Astrocyte of the spinal cord (primary cell): ENCODE results near the gene MCAT.

ENCODE experiments used
- DNase-seq: peaks from one replicate; pipeline ENCODE4 v3.0.0; 2011; ENCODE audit warnings: low read depth, low spot score
- H3K4me3 ChIP-seq: 2 replicates; pipeline ENCODE4 v1.5.1; 2011; ENCODE audit warnings: low read depth, mild to moderate bottlenecking, low read length, moderate library complexity
- in situ Hi-C: cut with HindIII; loops from 2 replicates; pipeline ENCODE4 v1.10.0; 2017; ENCODE audit warnings: low sequenced_read_pairs
- TF ChIP-seq, protein P1 (sequence below): IDR thresholded peaks from 2 replicates; pipeline ENCODE4 v1.5.1; 2012; ENCODE audit warnings: low read depth, mild to moderate bottlenecking, low read length, inconsistent platforms

MCAT gene

DNA sequence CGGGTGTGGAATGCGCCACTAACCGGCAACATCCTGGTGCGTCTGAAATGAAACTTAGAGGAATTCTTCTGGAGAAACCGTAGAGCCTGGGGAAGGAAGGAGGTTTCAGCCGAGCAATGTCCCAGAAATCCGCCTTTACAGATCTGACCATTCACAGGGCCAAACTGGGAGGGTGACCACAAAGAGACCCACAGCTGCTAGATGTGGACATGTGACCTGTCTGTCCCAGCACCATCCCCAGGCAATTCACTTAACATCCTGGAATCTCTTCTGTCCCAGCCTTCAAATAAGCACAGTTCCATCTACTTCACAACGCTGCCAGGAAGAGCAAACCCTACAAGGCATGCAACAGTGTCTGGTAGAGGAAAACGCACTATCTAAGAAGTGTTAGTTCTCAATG is 9.8 kb downstream of the MCAT start:
- in situ Hi-C loops = no loop called here
- no peak for DNase-seq
- TF ChIP-seq, protein P1, sequence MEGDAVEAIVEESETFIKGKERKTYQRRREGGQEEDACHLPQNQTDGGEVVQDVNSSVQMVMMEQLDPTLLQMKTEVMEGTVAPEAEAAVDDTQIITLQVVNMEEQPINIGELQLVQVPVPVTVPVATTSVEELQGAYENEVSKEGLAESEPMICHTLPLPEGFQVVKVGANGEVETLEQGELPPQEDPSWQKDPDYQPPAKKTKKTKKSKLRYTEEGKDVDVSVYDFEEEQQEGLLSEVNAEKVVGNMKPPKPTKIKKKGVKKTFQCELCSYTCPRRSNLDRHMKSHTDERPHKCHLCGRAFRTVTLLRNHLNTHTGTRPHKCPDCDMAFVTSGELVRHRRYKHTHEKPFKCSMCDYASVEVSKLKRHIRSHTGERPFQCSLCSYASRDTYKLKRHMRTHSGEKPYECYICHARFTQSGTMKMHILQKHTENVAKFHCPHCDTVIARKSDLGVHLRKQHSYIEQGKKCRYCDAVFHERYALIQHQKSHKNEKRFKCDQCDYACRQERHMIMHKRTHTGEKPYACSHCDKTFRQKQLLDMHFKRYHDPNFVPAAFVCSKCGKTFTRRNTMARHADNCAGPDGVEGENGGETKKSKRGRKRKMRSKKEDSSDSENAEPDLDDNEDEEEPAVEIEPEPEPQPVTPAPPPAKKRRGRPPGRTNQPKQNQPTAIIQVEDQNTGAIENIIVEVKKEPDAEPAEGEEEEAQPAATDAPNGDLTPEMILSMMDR = no peak
- H3K4me3 ChIP-seq = no peak overlapping the region

DNA sequence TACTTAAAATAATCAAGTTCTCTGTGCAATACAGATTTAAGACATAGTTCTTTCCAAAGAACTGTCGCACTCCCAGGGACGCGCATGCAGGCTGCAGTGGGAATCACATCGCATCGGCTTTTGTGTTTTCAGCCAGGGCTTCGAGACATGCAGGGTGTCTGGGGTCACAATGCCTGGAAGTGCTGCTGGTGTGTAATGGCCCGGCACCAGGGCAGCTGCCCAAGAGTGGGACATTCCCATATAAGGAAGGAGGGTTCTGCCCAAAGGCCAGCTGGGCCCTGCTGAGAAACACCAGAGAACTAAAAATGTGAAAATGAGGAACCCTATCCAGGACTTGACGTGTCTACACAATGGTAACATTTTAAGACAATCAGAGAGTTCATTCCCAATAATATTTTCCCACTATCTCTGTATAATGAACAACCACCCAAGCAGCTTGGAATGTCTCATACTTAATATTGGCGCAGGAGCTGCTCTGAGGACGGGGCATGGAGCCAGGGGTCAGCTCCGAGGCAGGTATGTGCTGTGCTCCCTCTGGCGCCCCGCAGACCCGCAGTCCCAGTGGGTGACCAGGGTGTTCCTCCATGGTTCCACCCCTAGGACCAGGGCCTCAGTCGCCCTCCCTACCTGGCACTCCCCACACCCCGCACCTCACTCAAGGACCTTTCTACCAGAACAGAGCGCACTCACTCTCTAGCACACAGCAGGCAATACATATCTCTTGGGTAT is 11.3 kb downstream of the MCAT start:
- in situ Hi-C loops = no loop called here
- DNase-seq = no peak
- TF ChIP-seq, protein P1 = no peak
- no peak overlapping the region for H3K4me3 ChIP-seq

DNA sequence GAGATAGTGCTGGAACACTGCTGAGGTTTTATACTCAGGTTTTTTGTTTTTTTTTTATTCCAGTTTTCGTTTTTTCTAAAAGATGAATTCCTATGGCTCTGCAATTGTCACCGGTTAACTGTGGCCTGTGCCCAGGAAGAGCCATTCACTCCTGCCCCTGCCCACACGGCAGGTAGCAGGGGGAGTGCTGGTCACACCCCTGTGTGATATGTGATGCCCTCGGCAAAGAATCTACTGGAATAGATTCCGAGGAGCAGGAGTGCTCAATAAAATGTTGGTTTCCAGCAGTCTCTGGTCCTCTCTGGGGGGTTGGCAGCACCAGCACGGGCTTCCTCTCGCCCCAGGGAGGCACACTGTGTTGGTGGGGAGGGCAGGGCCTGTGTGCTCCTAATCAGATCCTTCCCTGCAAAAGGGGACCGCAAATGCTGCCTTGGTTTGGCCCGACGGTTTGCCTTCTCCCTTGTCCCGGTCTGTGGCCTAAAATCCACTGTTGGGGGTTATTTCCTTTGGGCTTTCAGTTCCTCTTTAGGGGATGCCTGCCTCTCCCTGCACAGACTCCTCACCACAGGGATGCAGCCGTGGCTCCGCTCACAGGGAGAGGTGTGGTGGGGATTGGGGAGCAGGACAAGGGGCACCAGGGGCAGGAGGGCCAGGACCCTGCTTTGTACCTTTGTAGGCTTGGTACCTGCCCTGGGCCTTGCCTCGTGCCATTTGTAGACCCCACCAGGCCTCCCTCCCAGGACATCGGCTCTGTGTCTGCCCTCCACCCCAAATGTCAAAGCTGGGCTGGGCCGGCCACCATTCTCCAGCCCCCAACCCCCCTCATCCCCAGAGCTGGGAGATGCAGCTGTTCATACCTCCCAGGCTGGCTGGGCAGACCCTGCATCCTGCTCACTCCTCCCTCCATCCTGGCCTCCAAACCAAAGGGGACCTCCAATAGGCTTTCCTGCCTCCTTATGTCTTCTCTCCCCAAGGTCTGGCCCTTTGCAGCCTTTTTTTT is 13.5 kb downstream of the MCAT start:
- in situ Hi-C loops = no loop called here
- H3K4me3 ChIP-seq = no peak overlapping the region
- DNase-seq = no peak
- TF ChIP-seq, protein P1 = no peak

DNA sequence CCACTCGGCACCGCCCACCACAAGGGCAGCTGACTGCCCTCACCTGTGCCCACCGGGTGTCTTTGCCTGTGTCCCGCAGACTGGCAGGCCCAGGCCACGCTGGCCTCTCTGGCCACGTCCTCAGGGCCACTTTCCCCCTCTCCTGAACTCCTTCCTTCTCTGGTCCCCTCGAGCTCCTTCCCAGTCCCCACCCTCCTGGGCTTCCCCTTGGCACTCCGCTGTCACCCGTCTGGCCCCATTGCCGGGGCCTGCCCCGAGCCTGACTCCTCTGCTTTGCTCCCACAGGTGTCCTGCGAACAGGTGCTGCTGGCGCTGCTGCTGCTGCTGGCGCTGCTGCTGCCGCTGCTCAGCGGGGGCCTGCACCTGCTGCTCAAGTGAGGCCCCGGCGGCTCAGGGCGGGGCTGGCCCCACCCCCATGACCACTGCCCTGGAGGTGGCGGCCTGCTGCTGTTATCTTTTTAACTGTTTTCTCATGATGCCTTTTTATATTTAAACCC is 14.2 kb downstream of the MCAT start:
- DNase-seq = no peak
- no peak overlapping the region for H3K4me3 ChIP-seq
- TF ChIP-seq, protein P1 = no peak
- in situ Hi-C loops = no loop called here

DNA sequence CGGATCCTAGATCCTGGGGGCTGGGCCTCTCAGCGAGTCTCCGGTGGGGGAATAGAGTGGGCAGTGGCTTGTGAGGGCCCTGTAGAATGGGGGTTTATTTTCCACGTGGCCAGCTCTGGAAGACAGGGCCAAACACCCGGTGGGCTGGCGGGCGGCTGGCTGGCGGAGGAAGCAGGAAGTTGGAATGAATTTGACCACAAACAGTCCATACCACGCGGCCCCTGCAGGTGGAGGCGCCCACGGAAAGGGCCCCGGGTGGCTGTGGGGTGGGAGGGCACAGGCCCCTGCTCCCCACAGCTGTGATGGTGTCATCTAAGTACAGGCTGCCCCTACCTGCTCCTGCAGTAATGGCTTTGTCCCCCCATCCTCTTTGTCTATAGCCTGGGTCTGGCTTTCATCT is 15.1 kb downstream of the MCAT start:
- TF ChIP-seq, protein P1 = no peak
- in situ Hi-C loops = no loop called here
- no peak overlapping the region for H3K4me3 ChIP-seq
- DNase-seq = no peak

DNA sequence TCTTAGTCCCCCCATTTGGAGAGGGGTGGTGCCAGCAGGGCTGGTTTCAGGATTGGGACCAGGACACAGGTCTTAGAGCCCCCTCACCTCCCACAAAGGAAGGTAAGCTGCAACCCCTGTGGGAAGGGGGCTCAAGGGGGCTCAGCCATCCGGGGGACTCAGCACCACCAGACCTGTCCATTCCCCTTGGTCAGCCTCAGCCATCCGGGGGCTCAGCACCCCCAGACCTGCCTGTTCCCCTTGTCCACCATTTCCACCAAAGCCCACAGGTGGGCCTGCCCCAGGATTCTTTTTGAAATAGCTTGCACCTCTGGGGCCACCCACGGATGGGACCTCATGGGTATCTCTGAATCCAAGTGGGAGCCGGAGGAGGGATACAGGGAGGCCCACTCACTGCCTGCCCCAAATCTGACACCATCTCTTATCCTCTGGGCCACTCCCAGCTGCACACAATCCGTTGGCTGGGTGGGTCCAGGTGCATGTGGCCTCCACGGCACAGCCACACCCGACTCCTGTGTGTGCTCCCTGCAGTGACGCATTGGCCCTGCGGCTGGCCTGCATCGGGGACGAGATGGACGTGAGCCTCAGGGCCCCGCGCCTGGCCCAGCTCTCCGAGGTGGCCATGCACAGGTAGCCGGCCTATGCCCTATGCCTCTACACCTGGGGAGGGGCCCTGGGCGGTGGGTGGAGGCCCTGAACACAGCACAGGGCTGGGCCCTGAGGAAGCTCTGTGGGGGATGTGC is 15.9 kb downstream of the MCAT start:
- no peak for DNase-seq
- in situ Hi-C loops = no loop called here
- no peak overlapping the region for H3K4me3 ChIP-seq
- TF ChIP-seq, protein P1 = no peak
